ENCODE data around the gene CELF2. TPM values are rescaled to one million over a fixed set of nuclear protein-coding genes. Genes with fewer than 3 reads are reported as not detected.
A peak's percentile ranks its signal among the peaks of the same experiment; 100 is the strongest.

CELF2 gene
- total RNA-seq, 1 experiment from 2014 or later, result 28.7 TPM

DNA sequence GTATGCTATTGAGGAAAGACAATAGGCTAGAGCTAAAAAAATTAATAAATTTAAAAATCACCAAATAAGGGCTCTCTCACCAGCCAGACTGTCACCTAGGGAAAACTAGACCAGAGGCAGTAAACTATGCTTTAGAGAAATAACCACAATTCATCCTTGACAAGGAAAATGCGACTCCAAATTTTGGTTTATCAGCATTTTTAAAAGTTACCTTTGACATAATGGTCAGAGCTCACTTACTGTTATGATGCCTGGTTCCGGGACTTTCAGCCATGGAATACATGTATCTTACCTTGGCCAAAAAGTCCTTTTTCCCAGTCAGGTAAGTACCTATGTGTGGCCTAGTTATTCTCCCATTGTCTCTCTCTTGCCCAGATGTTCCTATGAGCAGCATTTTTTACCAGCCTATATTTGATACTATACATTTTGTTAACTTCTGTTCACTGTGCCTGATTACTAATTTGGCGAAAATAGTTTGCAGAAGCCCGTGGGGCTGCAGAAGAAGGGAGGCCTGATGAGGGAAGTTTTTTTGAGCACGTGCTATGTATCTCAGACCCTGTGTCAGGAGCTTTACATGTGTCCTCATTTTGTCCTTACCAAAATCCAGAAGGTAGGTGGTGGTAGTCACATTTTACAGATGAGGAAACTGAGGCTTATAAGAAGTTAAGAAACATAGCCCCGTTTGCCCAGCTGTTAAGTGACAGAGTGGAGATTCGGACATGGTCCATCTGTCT, 149.7 kb downstream of the CELF2 start:
- H3K4me1 ChIP-seq (ENCODE audit: insufficient read depth, low read length), result peaks cover 4% of the 10 kb centered on the region; the same call in 1 of the 2 replicates
- peaks cover 2% of the 10 kb centered on the region; the same call in 1 of the 2 replicates for H3K27me3 Mint-ChIP-seq (ENCODE audit: low read depth)
- H3K27ac Mint-ChIP-seq, result peak overlapping the region in 1 of 3 experiments; percentile 39; a peak in 1 of 7 replicates
- H3K4me1 Mint-ChIP-seq, result peaks cover 31 to 32% of the 10 kb centered on the region in 2 experiments
- H3K23ac ChIP-seq (ENCODE audit: insufficient read length, low read depth, low read length), result no peak overlapping the region
- no peak overlapping the region for H4K91ac ChIP-seq (ENCODE audit: insufficient read length, low read depth, low read length)
- H4K8ac ChIP-seq (replicated peaks; ENCODE audit: insufficient read length, low read depth, low read length), result no peak overlapping the region
- no peak for DNase-seq
- H3T11ph ChIP-seq (ENCODE audit: low read length), result no peak overlapping the region
- H3K79me1 ChIP-seq (ENCODE audit: insufficient read depth, low read depth, low read length, poor library complexity, severe bottlenecking), result no peaks in the 10 kb centered on the region
- H3K36me3 Mint-ChIP-seq (ENCODE audit: insufficient read depth in 1 of 3, low read depth in 3 of 3), result peaks cover under 1 to 8% (median 2%) of the 10 kb centered on the region in 3 experiments; a peak in 5 of 7 replicates
- peaks cover 13% of the 10 kb centered on the region for H3K23me2 ChIP-seq (ENCODE audit: insufficient read length, low read depth, low read length, poor library complexity, severe bottlenecking)
- H3K79me2 ChIP-seq (ENCODE audit: insufficient read depth, low read length), result no peaks in the 10 kb centered on the region
- H4K5ac ChIP-seq (ENCODE audit: insufficient read length, low read depth, low read length), result no peak overlapping the region
- TF ChIP-seq, protein P1, sequence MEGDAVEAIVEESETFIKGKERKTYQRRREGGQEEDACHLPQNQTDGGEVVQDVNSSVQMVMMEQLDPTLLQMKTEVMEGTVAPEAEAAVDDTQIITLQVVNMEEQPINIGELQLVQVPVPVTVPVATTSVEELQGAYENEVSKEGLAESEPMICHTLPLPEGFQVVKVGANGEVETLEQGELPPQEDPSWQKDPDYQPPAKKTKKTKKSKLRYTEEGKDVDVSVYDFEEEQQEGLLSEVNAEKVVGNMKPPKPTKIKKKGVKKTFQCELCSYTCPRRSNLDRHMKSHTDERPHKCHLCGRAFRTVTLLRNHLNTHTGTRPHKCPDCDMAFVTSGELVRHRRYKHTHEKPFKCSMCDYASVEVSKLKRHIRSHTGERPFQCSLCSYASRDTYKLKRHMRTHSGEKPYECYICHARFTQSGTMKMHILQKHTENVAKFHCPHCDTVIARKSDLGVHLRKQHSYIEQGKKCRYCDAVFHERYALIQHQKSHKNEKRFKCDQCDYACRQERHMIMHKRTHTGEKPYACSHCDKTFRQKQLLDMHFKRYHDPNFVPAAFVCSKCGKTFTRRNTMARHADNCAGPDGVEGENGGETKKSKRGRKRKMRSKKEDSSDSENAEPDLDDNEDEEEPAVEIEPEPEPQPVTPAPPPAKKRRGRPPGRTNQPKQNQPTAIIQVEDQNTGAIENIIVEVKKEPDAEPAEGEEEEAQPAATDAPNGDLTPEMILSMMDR (conservative IDR thresholded peaks at IDR 0.05), result no peak
- H2AK5ac ChIP-seq (ENCODE audit: insufficient read length, low read length), result no peak overlapping the region
- no peaks in the 10 kb centered on the region for H4K20me1 ChIP-seq (ENCODE audit: control insufficient read depth, insufficient read depth, insufficient read length)
- no peak overlapping the region for H3K4ac ChIP-seq (ENCODE audit: low read depth, low read length)
- WGBS (ENCODE audit: extremely low coverage, insufficient read length, low lambda C conversion rate), result no CpG with 5 or more reads among the region's 7 CpGs
- no peak overlapping the region for H2BK15ac ChIP-seq (ENCODE audit: low read depth, low read length)
- H3K4me3 Mint-ChIP-seq, result no peak overlapping the region
- H3K9me3 ChIP-seq (ENCODE audit: control insufficient read depth, low read depth, low read length), result no peaks in the 10 kb centered on the region
- peaks cover 1% of the 10 kb centered on the region in 2 experiments; a peak in 4 of 5 replicates for H3K9me3 Mint-ChIP-seq
- no peak overlapping the region for H2BK120ac ChIP-seq (ENCODE audit: low read depth, low read length, poor library complexity, severe bottlenecking)
- H3K14ac ChIP-seq (ENCODE audit: insufficient read depth, low read length), result no peak overlapping the region
- H3K27me3 ChIP-seq (ENCODE audit: insufficient read depth, low read length), result no peaks in the 10 kb centered on the region
- H3K18ac ChIP-seq (ENCODE audit: insufficient read length, low read depth, low read length), result no peak overlapping the region
- no peak overlapping the region for H3K9ac ChIP-seq (ENCODE audit: extremely low read depth, insufficient read length, low read length)
- no peak overlapping the region for H3K4me2 ChIP-seq (ENCODE audit: insufficient read depth, insufficient read length, low read length)
- H2BK5ac ChIP-seq (ENCODE audit: insufficient read length, low read length), result no peak overlapping the region
- no peak overlapping the region for H2BK12ac ChIP-seq (ENCODE audit: insufficient read length, low read depth, low read length)
- no peak overlapping the region for H2BK20ac ChIP-seq (ENCODE audit: low read depth, low read length, poor library complexity, severe bottlenecking)
- H3K56ac ChIP-seq (ENCODE audit: insufficient read length, low read depth, low read length), result no peak overlapping the region
- H2AFZ ChIP-seq (ENCODE audit: low read length), result no peak overlapping the region
- H3K27ac ChIP-seq (ENCODE audit: insufficient read length, low read depth, low read length), result no peak overlapping the region
